H1 (cell line): Measurements from ENCODE around the gene PRSS36. TPM values are rescaled to one million over a fixed set of nuclear protein-coding genes. Genes with fewer than 3 reads are reported as not detected.

Experiments
- MAX ChIP-seq: IDR thresholded peaks from 2 replicates; pipeline ENCODE4 v1.6.1; 2012; ENCODE audit warnings: inconsistent platforms
- SIN3A ChIP-seq, 2 experiments: IDR thresholded peaks in 1 of 2; conservative IDR thresholded peaks in 1 of 2; 2 replicates each; pipeline ENCODE4 v1.6.1; 2011 to 2012; ENCODE audit warnings: low read length in 2 of 2, improper control_type of control experiment in 1 of 2, low read depth in 1 of 2, mild to moderate bottlenecking in 1 of 2
- SIX5 ChIP-seq: IDR thresholded peaks from 2 replicates; pipeline ENCODE4 v1.6.1; 2011; ENCODE audit warnings: mild to moderate bottlenecking, low read depth, low read length
- TBP ChIP-seq: IDR thresholded peaks from 2 replicates; pipeline ENCODE4 v1.6.1; 2011; ENCODE audit warnings: low read depth, low read length, improper control_type of control experiment
- YY1 ChIP-seq: IDR thresholded peaks from 2 replicates; pipeline ENCODE4 v1.6.1; 2011; ENCODE audit warnings: low read depth, mild to moderate bottlenecking, low read length
- polyA plus RNA-seq, 7 experiments: library from polyadenylated mRNA; depleted of rRNA in 3 of 7; stranded (reverse) in 5 of 7; unstranded in 2 of 7; fragments of >200 nt in 5 of 7; fragments of 200-250 nt in 2 of 7; gene quantifications; 1 replicate in 5 of 7; 2 replicates in 1 of 7; 4 replicates in 1 of 7; pipeline versions ENCODE4 v1.2.1 to v1.2.3, GENCODE V29; 2011 to 2013; ENCODE audit warnings: missing spikeins in 2 of 7, mixed read lengths in 2 of 7
- total RNA-seq: library from RNA; stranded (reverse); fragmentation: NEBNext Ultra II Directional; extraction: Animal tissue kit (Norgen Biotek cat#: 25700); gene quantifications from 2 replicates; pipeline ENCODE4 v1.2.1, GENCODE V29; 2021

Gene PRSS36
- total and polyA plus RNA-seq, 2 of the 8 experiments (the other 6 are each of a cell fraction or from before 2014, with no cell fraction given) = 1.3 to 1.9 TPM

- TF ChIP-seq MAX (peak; percentile 93), TBP (0 out of 2 replicates have a peak, but pooled peaks have one; percentile 29), SIX5 (no peak), SIN3A (conservative IDR thresholded peaks at IDR 0.05 in 1 of 2, IDR thresholded peaks at IDR 0.05 in 1 of 2; ENCODE audit: low read depth in 1 of 2, low read length in 2 of 2) (peak; percentile 49 to 88; a peak in 2 of 4 replicates), YY1 (0 out of 2 replicates have a peak, but pooled peaks have one; percentile 33)
These were observed 7.5 kb downstream of the PRSS36 start (continued) for GRCh38 chr16:31142109-31143010.
